A673 (cell line): ENCODE data around the gene CHST9. TPM values are rescaled to one million over a fixed set of nuclear protein-coding genes. Genes with fewer than 3 reads are reported as not detected.

Experiments
- BruUV-seq: library from RNA; stranded (reverse); fragments of 400-500 nt; replicated peaks from 2 replicates; lab custom pipeline; 2021; lab: Mats Ljungman, UMichigan
- CTCF ChIA-PET: fragments of 300-600 bp; sonication (Branson Sonifier 250); formaldehyde crosslinking; loops from one replicate; lab custom pipeline; 2022; ENCODE audit warnings: antibody characterized with exemption; lab: Charles Lee
- POLR2A ChIA-PET: fragments of 300-600 bp; sonication (Branson Sonifier 250); formaldehyde crosslinking; loops from one replicate; lab custom pipeline; 2022; ENCODE audit warnings: antibody characterized with exemption; ENCODE audit not compliant: low non-redundant PET; lab: Charles Lee
- DNase-seq: peaks from one replicate; pipeline ENCODE4 v3.0.0-alpha.2; 2015; ENCODE audit warnings: low spot score
- H3K27ac ChIP-seq: fragments of 200-600 bp; sonication (generic); 2 replicates; pipeline ENCODE4 v1.5.1; 2016; ENCODE audit warnings: mixed run types, low read depth, mild to moderate bottlenecking, mixed read lengths, antibody characterized with exemption, low read length; ENCODE audit not compliant: poor library complexity, severe bottlenecking
- H3K27me3 ChIP-seq: fragments of 200-600 bp; sonication (generic); replicated peaks from 2 replicates; pipeline ENCODE4 v1.6.1; 2017; ENCODE audit warnings: mixed run types, low read depth, mild to moderate bottlenecking, mixed read lengths, antibody characterized with exemption, low read length; ENCODE audit not compliant: insufficient read depth, poor library complexity
- H3K36me3 ChIP-seq: fragments of 200-600 bp; sonication (generic); 2 replicates; pipeline ENCODE4 v1.6.1; 2016; ENCODE audit warnings: mixed run types, mild to moderate bottlenecking, mixed read lengths, antibody characterized with exemption, low read length; ENCODE audit not compliant: insufficient read depth, poor library complexity, severe bottlenecking
- H3K4me1 ChIP-seq: fragments of 200-600 bp; sonication (generic); 2 replicates; pipeline ENCODE4 v1.6.1; 2017; ENCODE audit warnings: mixed run types, mild to moderate bottlenecking, mixed read lengths, antibody characterized with exemption, low read length; ENCODE audit not compliant: insufficient read depth, poor library complexity, severe bottlenecking
- H3K4me3 ChIP-seq: fragments of 200-600 bp; sonication (generic); 2 replicates; pipeline ENCODE4 v1.5.1; 2016; ENCODE audit warnings: low read depth, mixed run types, mild to moderate bottlenecking, mixed read lengths, low read length; ENCODE audit not compliant: poor library complexity, severe bottlenecking
- H3K9me3 ChIP-seq: fragments of 200-600 bp; sonication (generic); 2 replicates; pipeline ENCODE4 v1.6.1; 2016; ENCODE audit warnings: mixed run types, low read depth, mild to moderate bottlenecking, mixed read lengths, antibody characterized with exemption, low read length; ENCODE audit not compliant: poor library complexity, severe bottlenecking
- EZH2 ChIP-seq: fragments of 200-600 bp; sonication (generic); IDR thresholded peaks from 2 replicates; pipeline ENCODE4 v1.6.1; 2017; ENCODE audit warnings: borderline replicate concordance, low read depth, mild to moderate bottlenecking, mixed read lengths, antibody characterized with exemption, low read length; ENCODE audit not compliant: poor library complexity, severe bottlenecking
- intact Hi-C: fragments of 100-400 bp; cut with micrococcal nuclease; formaldehyde crosslinking; loops from one replicate; pipeline ENCODE4 v1.10.0; 2022; ENCODE audit not compliant: unreplicated experiment
- total RNA-seq: library from RNA; stranded (reverse); gene quantifications from 2 replicates; pipeline ENCODE4 v1.2.3, GENCODE V29; 2021
- TF ChIP-seq, protein P1 (sequence below): fragments of 300-800, 200-600 bp; sonication (generic); conservative IDR thresholded peaks from 2 replicates; pipeline ENCODE4 v1.5.1; 2017; ENCODE audit warnings: low read depth, mild to moderate bottlenecking, antibody characterized with exemption, low read length, moderate library complexity, mixed read lengths

Gene CHST9
- total RNA-seq, 1 experiment from 2014 or later = not detected

DNA sequence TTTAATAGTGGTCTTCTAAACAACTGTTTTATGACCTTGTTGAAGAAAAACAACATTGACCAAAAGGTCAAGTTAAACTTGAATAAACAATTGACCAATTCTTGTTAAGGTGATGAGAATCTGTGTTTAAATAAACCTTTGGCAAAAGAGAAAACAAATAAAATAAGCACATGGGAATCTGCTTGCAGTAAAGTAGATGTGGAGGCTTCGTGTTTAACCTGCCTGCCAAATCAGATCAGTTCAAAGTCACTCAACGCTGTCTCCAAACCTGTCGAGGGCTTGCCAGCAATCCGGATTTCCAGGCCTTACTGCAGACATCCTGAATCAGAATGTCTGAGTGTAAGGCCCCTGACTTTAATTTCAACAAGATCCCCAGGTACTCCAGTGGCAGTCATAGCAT, 264.5 kb downstream of the CHST9 start:
- Histone ChIP-seq H3K27ac (no peak overlapping the region), H3K36me3 (no peaks in the 10 kb centered on the region), H3K9me3 (peaks cover 8% of the 10 kb centered on the region), H3K4me3 (no peak overlapping the region), H3K4me1 (no peaks in the 10 kb centered on the region), H3K27me3 (no peaks in the 10 kb centered on the region)
- no peak for DNase-seq
- ChIA-PET CTCF (no interaction called here), POLR2A (no interaction called here)
- no peak for TF ChIP-seq EZH2
- TF ChIP-seq, protein P1, sequence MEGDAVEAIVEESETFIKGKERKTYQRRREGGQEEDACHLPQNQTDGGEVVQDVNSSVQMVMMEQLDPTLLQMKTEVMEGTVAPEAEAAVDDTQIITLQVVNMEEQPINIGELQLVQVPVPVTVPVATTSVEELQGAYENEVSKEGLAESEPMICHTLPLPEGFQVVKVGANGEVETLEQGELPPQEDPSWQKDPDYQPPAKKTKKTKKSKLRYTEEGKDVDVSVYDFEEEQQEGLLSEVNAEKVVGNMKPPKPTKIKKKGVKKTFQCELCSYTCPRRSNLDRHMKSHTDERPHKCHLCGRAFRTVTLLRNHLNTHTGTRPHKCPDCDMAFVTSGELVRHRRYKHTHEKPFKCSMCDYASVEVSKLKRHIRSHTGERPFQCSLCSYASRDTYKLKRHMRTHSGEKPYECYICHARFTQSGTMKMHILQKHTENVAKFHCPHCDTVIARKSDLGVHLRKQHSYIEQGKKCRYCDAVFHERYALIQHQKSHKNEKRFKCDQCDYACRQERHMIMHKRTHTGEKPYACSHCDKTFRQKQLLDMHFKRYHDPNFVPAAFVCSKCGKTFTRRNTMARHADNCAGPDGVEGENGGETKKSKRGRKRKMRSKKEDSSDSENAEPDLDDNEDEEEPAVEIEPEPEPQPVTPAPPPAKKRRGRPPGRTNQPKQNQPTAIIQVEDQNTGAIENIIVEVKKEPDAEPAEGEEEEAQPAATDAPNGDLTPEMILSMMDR = no peak
- intact Hi-C loops = no loop called here
- no TSS peak for BruUV-seq

DNA sequence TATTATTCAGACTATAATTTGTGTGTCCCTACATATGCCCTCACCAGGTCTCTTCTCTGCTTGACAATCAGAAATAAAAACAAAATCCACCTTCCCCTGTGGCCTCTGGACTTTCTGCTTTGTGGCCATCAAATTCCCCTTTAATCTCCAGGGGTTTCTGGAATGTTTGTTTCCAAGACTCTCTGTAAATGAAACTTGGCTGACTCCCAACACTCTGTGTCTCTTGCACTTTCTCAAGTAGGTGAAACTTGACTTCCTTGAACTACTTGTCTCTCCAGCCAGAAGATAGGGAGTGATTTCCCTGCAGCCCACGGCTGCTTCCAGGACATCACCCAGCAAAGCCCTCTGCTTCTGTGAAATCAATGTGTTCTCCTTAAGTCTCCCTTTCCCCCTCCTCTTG, 265.5 kb downstream of the CHST9 start:
- DNase-seq = peak; percentile 4
- no peak for TF ChIP-seq EZH2
- TF ChIP-seq, protein P1 = no peak
- Histone ChIP-seq H3K4me3 (no peak overlapping the region), H3K9me3 (peaks cover 8% of the 10 kb centered on the region), H3K27me3 (no peaks in the 10 kb centered on the region), H3K27ac (no peak overlapping the region), H3K36me3 (no peaks in the 10 kb centered on the region), H3K4me1 (no peaks in the 10 kb centered on the region)
- CTCF ChIA-PET = no interaction called here
- POLR2A ChIA-PET = no interaction called here
- intact Hi-C loops = no loop called here
- BruUV-seq = no TSS peak

DNA sequence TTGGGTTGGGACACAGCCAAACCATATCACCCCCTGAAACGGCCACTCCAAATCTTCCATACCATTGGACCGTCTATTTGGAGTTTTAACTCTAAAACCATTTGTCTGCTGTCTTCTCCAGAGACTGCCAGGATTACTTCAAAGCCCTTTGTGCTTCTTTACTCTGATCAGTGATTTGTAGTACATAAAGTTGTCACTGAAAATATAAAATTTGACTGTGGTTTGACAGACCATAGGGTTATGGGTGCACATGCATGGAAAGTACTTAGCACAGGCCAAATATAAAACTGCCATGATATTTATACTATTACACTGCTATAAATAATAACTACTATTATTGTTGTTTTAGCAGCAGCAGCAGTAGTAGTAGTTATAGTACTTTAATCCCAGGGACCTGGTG, 265.9 kb downstream of the CHST9 start:
- Histone ChIP-seq H3K27me3 (no peaks in the 10 kb centered on the region), H3K4me3 (no peak overlapping the region), H3K4me1 (no peaks in the 10 kb centered on the region), H3K27ac (no peak overlapping the region), H3K36me3 (no peaks in the 10 kb centered on the region), H3K9me3 (peaks cover 8% of the 10 kb centered on the region)
- intact Hi-C loops = no loop called here
- no TSS peak for BruUV-seq
- ChIA-PET CTCF (no interaction called here), POLR2A (no interaction called here)
- no peak for TF ChIP-seq EZH2
- TF ChIP-seq, protein P1 = no peak
- DNase-seq = no peak
